GM21619 (cell line): ENCODE measurements around the gene TBCK.

Experiments
- ATAC-seq: cut with Tn5 transposase; IDR thresholded peaks from one replicate; pipeline ENCODE4 v1.9.1; 2021; ENCODE audit not compliant: unreplicated experiment

Gene TBCK

DNA sequence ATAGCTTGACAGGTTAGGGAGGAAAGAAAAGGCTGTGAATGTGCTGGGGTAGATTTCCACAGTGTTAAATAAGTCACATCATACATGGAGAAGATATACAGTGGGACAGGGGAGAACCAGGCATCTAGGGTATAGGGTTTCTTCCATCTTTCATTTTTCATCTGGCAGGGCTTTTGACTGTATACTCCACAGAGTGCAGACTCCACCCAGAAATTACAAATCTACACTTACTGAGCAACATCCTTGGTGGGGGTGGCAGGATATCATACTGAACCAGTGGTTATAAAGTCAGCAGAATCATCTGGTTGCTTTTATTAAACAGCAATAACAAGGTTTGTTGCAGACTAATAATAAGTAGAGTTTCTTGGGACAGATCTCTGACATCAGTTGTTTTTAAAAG, 266.5 kb downstream of the TBCK start:
- ATAC-seq, result no peak

GRCh38 chr4:106048250-106048971, 267.6 kb downstream of the TBCK start:
- ATAC-seq, result no peak

DNA sequence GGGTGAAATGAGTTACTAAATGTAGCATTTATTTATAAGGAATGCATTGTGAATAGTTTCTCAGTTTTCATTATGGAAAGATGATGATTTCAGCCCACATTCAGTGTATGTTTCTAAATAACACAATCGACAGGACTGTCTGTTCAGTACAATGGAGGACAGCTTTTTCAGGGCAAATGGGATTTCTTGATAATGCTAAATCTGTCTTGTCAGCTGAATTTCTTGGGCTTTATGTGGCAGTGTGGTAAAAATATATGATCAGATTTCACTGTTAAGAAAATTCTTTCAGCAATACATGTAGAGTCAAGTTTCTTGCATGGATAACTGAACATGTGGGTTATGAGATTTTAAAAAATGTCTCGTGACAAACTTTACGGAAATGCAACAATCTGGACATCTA, 269.9 kb downstream of the TBCK start:
- no peak for ATAC-seq

DNA sequence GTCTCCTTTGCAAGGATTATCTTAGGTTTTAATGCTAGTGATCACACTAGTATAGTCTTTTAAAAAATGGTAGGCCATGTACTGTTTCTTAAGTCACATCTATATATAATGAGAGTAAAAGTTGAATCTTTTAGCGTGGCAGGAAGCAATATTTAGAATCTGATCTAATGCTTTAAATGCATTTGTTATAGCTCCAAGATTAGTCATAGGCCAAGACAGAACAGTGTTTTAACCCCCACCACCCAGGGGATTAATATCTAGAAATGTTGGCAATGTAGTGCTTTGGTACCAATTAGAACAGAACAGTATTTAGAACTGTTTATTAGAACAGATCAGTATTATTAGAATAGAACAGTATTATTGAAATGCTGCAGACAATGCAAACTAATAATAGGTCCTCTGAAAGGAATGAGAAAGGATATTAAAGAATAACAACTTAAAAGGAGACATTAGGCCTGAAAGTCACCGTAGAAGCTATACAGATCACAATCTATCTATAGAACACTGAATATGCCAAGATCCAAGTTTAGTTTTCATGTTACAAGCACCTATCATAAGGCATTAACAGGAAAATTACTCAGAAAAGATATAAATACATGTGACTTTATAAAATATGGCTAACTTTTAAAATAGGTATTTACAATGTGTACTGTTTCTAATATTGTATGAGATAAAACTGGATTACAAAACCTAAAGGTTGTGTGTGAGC, 274.6 kb downstream of the TBCK start:
- ATAC-seq, result no peak

DNA sequence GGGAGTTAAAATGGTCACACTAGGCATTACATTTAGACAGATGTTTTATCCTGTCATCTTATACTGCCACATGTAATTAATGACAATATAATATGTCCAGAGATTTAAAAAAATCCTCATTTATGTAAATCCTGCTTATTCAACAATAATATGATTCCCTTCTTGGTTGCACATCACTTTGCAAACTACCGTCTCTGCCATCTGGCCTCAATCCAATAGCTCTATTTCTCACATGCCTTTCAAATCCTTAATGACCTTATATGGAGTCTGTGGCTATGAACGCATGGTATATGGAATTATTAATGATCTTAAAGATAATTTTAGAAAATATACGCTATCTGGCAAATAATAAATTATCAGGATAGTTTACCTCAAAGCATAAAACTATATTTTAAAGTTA, 276.2 kb downstream of the TBCK start:
- no peak for ATAC-seq

GRCh38 chr4:106038908-106039307, 277.1 kb downstream of the TBCK start:
- no peak for ATAC-seq

DNA sequence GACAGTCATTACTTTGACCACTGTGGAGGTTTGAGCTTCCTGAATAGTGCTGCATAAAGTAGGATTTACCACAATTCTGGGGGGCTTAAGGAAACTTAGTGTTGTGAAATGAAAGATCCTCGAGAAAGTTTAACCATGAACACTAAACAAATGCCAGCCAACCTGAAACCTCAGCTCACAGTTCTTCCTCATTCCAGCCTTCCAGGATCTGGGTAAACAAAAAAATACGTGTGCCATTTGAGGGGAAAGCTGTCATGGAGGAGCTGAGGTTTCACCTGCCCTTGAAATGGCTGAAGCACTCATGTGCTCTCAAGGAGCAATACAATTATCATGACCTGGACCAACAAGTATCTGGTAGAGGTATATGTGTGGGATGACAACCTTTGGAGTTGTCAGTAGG, 278.0 kb downstream of the TBCK start:
- no peak for ATAC-seq

- no peak for ATAC-seq
These were observed 279.2 kb downstream of the TBCK start for GRCh38 chr4:106036848-106037247.

DNA sequence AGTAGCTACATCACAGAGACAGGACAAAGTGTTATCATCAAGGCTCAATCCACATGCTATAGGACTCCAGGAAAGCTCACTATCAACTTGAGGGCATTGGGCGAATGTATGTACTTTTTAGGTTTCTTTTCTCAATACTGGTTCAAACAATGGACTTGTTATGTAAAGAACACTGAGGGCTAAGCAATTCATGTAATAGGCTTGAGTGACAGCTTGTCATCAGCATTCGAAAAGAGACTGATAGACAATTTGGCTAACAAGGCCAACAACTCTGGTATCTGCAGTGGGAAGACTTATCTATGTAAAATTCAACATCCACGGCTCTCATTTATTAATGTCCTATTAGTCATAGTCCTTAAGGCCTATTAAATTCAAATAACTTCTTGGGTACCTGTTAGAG, 279.7 kb downstream of the TBCK start:
- ATAC-seq, result no peak

DNA sequence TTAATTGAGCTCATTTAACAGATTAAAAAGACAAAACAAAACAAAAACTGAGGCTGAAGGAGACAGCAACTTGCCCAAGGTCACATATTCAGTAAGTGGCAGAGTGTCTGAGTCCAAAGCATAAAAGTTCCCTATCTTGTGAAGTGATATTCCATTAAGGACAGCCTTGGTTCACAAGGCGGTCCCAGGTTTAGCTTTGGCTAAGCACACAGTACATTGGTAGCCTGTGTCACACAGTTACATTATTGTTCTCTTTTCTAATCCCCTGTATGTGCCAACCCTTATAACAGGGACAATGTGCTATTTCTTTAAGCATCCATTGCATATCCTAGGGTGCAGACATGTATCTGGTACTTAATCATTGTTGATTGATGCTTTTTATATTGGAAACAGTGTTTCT, 280.8 kb downstream of the TBCK start:
- ATAC-seq, result no peak

DNA sequence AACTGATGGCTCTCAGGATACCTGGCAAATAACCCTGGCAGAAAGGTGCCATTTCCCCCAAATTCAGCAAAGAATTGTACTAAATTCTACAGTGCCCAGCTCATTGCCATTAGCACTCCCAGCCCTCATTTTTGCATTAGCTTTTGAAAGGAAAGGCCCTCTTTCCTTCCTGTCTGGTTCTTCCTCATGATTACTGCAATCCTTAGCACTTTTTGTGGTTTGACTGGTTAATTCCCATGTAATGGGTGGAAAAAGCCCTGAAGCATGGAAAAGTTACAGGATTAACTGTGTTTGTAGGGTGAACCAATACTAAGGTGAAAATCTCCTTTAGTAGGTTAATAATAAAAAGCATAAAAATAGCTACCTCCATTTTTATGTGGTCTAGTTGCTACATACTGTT, 281.3 kb downstream of the TBCK start:
- ATAC-seq, result no peak

DNA sequence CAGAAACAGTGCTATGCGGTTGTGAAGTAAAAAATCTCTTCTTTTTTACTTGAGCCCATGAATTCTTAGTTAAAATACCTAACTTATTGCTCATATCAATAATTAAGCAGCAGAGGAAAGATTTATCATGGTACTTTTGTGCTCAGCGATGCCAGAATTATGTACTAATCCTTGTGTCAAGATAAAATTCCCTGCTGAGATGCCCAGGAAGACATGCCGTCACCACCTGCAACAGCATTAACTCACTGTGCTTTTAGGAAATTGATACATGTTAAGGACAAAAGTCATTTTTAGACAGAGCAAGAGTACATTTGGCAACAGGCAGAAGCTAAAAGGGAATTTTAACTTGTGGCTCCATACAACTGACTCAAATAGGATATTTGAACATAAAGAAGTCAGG, 281.8 kb downstream of the TBCK start:
- no peak for ATAC-seq

DNA sequence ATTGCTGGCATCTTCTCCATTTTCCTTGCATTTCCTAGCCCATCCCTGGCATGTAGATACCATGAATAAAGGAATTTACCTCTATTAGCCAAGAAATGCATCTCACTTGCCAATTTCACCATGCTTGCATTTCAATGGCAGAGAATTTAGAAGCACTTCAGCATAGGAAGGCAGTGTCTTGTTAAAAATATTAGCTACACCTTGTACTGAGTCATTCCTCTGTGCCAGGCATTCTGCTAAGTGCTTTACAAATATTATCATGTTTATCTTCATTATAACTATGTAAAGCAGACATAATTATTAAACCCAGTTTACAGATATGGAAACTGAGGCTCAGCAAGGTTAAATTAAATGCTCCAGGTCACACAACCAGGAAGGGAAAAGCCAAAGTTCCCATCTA, 282.5 kb downstream of the TBCK start:
- no peak for ATAC-seq

DNA sequence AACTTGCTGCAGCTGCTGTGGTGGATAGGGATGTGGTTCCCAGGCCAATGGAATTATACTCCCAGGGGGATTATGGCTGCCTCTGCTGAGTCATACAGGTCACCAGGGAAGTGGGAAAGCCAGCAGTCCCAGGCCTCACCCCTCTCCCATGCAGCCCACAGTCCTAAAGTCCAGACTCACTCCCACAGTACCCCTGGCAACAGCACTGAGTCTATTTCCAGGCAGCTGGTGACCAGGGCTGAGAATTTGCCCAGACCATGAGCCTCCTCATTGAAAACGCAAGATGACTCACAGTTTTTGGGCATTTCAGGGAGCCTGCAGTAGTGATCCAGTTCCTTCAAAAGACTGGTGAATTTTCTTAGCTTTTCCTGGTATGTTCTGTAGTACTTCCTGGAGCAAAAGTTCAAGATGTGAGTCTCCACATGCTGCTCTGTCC, 283.1 kb downstream of the TBCK start:
- ATAC-seq, result no peak

DNA sequence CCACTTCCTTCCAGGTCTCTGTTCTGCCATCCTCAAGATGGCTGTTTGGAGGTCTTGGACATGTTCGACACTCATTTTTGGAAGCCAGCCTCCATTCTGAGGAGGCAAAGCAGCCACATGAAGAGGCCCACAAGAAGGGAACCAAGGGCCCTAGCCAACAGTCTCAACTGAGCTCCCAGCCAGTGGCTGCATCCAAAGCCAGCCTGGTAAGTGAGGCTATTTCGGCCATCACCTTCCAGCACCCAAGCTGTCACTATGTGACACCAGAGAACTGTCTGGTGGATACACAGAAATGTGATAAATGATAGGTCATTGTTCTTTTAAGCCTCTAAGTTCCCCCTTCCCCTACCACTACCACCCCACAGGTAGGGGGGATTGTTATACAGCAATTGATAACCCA, 293.6 kb downstream of the TBCK start:
- no peak for ATAC-seq

- no peak for ATAC-seq
These were observed 294.1 kb downstream of the TBCK start for GRCh38 chr4:106021737-106022410.

DNA sequence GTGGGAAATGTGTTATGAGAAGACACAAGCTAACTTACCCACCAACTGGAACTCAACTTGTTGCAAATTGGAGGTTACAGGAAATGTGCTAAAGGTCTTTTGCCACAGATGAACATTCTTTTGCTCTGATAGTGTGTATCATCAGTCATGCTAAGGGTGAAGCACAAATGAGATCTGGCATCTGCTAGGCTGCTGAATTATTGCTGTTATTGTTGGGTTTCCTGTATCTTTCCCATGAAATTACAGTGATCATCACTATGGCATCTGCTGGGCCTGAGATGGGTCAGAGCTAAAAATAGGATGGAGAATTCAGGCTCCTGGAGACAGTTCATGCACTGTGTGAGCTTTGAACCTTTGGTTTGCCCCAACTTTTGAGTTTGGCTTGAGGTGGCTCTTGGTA, 296.2 kb downstream of the TBCK start:
- ATAC-seq, result no peak

- ATAC-seq, result no peak
These were observed 298.0 kb downstream of the TBCK start for GRCh38 chr4:106017975-106018374.

DNA sequence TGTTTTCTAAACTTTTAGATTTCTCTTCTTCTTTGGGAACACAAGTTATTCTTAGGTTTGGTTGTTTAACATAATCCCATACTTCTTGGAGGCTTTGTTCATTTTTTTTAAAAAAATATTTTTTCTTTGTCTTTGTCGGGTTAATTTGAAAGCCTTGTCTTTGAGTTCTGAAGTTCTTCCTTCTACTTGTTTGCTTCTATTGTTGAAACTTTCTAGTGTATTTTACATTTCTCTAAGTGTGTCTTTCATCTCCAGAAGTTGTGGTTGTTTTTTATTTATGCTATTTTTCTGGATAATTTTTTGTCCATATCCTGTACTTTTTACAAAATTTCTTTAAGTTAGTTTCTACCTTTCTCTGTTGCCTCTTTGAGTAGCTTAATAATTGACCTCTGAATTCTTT, 304.6 kb downstream of the TBCK start:
- no peak for ATAC-seq

DNA sequence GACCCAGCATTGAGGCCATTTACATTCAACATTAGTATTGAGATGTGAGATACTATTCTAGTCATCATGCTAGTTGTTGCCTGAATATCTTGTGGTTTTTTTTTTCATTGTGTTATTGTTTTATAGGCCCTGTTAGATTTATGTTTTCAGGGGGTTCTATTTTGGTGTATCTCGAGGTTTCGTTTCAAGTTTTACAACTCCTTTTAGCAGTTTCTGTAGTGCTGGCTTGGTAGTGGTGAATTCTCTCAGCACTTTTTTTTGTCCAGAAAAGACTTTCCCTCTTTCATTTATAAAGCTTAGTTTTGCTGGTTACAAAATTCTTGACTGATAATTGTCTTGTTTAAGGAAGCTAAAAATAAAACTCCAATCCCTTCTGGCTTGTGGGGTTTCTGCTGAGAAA, 305.2 kb downstream of the TBCK start:
- no peak for ATAC-seq

DNA sequence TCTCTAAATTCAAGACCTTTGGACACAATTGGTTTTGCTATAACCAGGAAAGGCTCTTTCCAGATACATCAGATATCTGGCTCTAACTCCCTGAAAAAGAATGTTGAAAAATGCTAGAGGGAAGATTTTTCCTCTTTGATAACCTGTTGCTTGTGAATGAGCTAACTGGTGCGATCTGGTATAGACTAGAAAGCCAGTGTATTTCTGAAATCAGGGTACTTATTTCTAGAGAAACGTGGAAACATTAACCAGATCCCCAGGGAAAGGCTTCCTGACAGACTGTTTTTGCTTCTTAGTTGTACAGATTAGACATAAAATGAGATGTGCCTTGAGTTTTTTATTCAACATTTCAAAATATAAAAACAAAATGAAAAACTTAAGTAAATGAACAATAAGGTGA, 313.0 kb downstream of the TBCK start:
- ATAC-seq, result no peak
